Measurements from ENCODE around the gene NPTX1.

Gene NPTX1

GRCh38 chr17:80475910-80476876 lies at the start of gene NPTX1:
NPTX1 (minus strand) TSS chr17:80476607; CDS start chr17:80476446, 161 bp downstream.
- H3K9ac ChIP-seq (ENCODE audit: low read length): no peak within 1 kb of the TSS
- H3K36me3 ChIP-seq (ENCODE audit: control insufficient read depth, insufficient read depth, low read length): no peaks in the 10 kb centered on the region
- H3K9me3 ChIP-seq (ENCODE audit: control insufficient read depth, low read length): no peaks in the 10 kb centered on the region
- H3K4me3 ChIP-seq (ENCODE audit: low read length): no peak within 1 kb of the TSS
- H3K27me3 ChIP-seq (ENCODE audit: control insufficient read depth, insufficient read depth, low read length): peaks cover 96% of the 10 kb centered on the region
- peaks cover 31% of the 10 kb centered on the region for H3K4me1 ChIP-seq (ENCODE audit: control insufficient read depth, insufficient read depth, low read length)

- H3K4me3 ChIP-seq (ENCODE audit: low read length): no peak overlapping the region
- no peaks in the 10 kb centered on the region for H3K36me3 ChIP-seq (ENCODE audit: control insufficient read depth, insufficient read depth, low read length)
- no peak overlapping the region for H3K9ac ChIP-seq (ENCODE audit: low read length)
- H3K27me3 ChIP-seq (ENCODE audit: control insufficient read depth, insufficient read depth, low read length): peaks cover 15% of the 10 kb centered on the region
- H3K4me1 ChIP-seq (ENCODE audit: control insufficient read depth, insufficient read depth, low read length): no peaks in the 10 kb centered on the region
- H3K9me3 ChIP-seq (ENCODE audit: control insufficient read depth, low read length): no peaks in the 10 kb centered on the region
These were observed 47.7 kb upstream of the NPTX1 start for GRCh38 chr17:80523956-80524712.

- H3K4me3 ChIP-seq (ENCODE audit: low read length): no peak overlapping the region
- H3K27me3 ChIP-seq (ENCODE audit: control insufficient read depth, insufficient read depth, low read length): peaks cover 15% of the 10 kb centered on the region
- H3K9ac ChIP-seq (ENCODE audit: low read length): no peak overlapping the region
- no peaks in the 10 kb centered on the region for H3K36me3 ChIP-seq (ENCODE audit: control insufficient read depth, insufficient read depth, low read length)
- H3K4me1 ChIP-seq (ENCODE audit: control insufficient read depth, insufficient read depth, low read length): no peaks in the 10 kb centered on the region
- no peaks in the 10 kb centered on the region for H3K9me3 ChIP-seq (ENCODE audit: control insufficient read depth, low read length)
These were observed 46.8 kb upstream of the NPTX1 start for GRCh38 chr17:80523054-80523744.

GRCh38 chr17:80520810-80521455 lies 44.5 kb upstream of the NPTX1 start:
- H3K27me3 ChIP-seq (ENCODE audit: control insufficient read depth, insufficient read depth, low read length): peaks cover 1% of the 10 kb centered on the region
- H3K36me3 ChIP-seq (ENCODE audit: control insufficient read depth, insufficient read depth, low read length): no peaks in the 10 kb centered on the region
- H3K4me3 ChIP-seq (ENCODE audit: low read length): no peak overlapping the region
- H3K9me3 ChIP-seq (ENCODE audit: control insufficient read depth, low read length): no peaks in the 10 kb centered on the region
- H3K9ac ChIP-seq (ENCODE audit: low read length): no peak overlapping the region
- H3K4me1 ChIP-seq (ENCODE audit: control insufficient read depth, insufficient read depth, low read length): no peaks in the 10 kb centered on the region

GRCh38 chr17:80519091-80519781 lies 42.8 kb upstream of the NPTX1 start:
- no peak overlapping the region for H3K9ac ChIP-seq (ENCODE audit: low read length)
- no peak overlapping the region for H3K4me3 ChIP-seq (ENCODE audit: low read length)
- H3K27me3 ChIP-seq (ENCODE audit: control insufficient read depth, insufficient read depth, low read length): no peaks in the 10 kb centered on the region
- H3K9me3 ChIP-seq (ENCODE audit: control insufficient read depth, low read length): no peaks in the 10 kb centered on the region
- no peaks in the 10 kb centered on the region for H3K36me3 ChIP-seq (ENCODE audit: control insufficient read depth, insufficient read depth, low read length)
- H3K4me1 ChIP-seq (ENCODE audit: control insufficient read depth, insufficient read depth, low read length): no peaks in the 10 kb centered on the region

- no peaks in the 10 kb centered on the region for H3K9me3 ChIP-seq (ENCODE audit: control insufficient read depth, low read length)
- H3K9ac ChIP-seq (ENCODE audit: low read length): no peak overlapping the region
- H3K36me3 ChIP-seq (ENCODE audit: control insufficient read depth, insufficient read depth, low read length): no peaks in the 10 kb centered on the region
- H3K27me3 ChIP-seq (ENCODE audit: control insufficient read depth, insufficient read depth, low read length): peaks cover 5% of the 10 kb centered on the region
- no peak overlapping the region for H3K4me3 ChIP-seq (ENCODE audit: low read length)
- no peaks in the 10 kb centered on the region for H3K4me1 ChIP-seq (ENCODE audit: control insufficient read depth, insufficient read depth, low read length)
These were observed 42.0 kb upstream of the NPTX1 start for GRCh38 chr17:80518392-80518791.

- Histone ChIP-seq H3K4me1 (ENCODE audit: control insufficient read depth, insufficient read depth, low read length) (no peaks in the 10 kb centered on the region), H3K9ac (ENCODE audit: low read length) (no peak overlapping the region), H3K9me3 (ENCODE audit: control insufficient read depth, low read length) (no peaks in the 10 kb centered on the region), H3K36me3 (ENCODE audit: control insufficient read depth, insufficient read depth, low read length) (no peaks in the 10 kb centered on the region), H3K27me3 (ENCODE audit: control insufficient read depth, insufficient read depth, low read length) (peaks cover 7% of the 10 kb centered on the region), H3K4me3 (ENCODE audit: low read length) (no peak overlapping the region)
These were observed 41.2 kb upstream of the NPTX1 start for GRCh38 chr17:80517641-80518040.

- Histone ChIP-seq H3K9ac (ENCODE audit: low read length) (no peak overlapping the region), H3K4me3 (ENCODE audit: low read length) (no peak overlapping the region), H3K9me3 (ENCODE audit: control insufficient read depth, low read length) (no peaks in the 10 kb centered on the region), H3K4me1 (ENCODE audit: control insufficient read depth, insufficient read depth, low read length) (no peaks in the 10 kb centered on the region), H3K27me3 (ENCODE audit: control insufficient read depth, insufficient read depth, low read length) (peaks cover 10% of the 10 kb centered on the region), H3K36me3 (ENCODE audit: control insufficient read depth, insufficient read depth, low read length) (no peaks in the 10 kb centered on the region)
These were observed 39.9 kb upstream of the NPTX1 start for GRCh38 chr17:80516171-80516932.

- Histone ChIP-seq H3K4me3 (ENCODE audit: low read length) (no peak overlapping the region), H3K27me3 (ENCODE audit: control insufficient read depth, insufficient read depth, low read length) (peaks cover 10% of the 10 kb centered on the region), H3K36me3 (ENCODE audit: control insufficient read depth, insufficient read depth, low read length) (no peaks in the 10 kb centered on the region), H3K9ac (ENCODE audit: low read length) (no peak overlapping the region), H3K9me3 (ENCODE audit: control insufficient read depth, low read length) (no peaks in the 10 kb centered on the region), H3K4me1 (ENCODE audit: control insufficient read depth, insufficient read depth, low read length) (no peaks in the 10 kb centered on the region)
These were observed 37.5 kb upstream of the NPTX1 start for GRCh38 chr17:80513892-80514291.

- H3K4me1 ChIP-seq (ENCODE audit: control insufficient read depth, insufficient read depth, low read length): no peaks in the 10 kb centered on the region
- H3K36me3 ChIP-seq (ENCODE audit: control insufficient read depth, insufficient read depth, low read length): no peaks in the 10 kb centered on the region
- peaks cover 10% of the 10 kb centered on the region for H3K27me3 ChIP-seq (ENCODE audit: control insufficient read depth, insufficient read depth, low read length)
- no peak overlapping the region for H3K9ac ChIP-seq (ENCODE audit: low read length)
- H3K9me3 ChIP-seq (ENCODE audit: control insufficient read depth, low read length): no peaks in the 10 kb centered on the region
- H3K4me3 ChIP-seq (ENCODE audit: low read length): no peak overlapping the region
These were observed 36.8 kb upstream of the NPTX1 start for GRCh38 chr17:80513201-80513600.
